ENCODE data around the gene DENND4A. TPM values are rescaled to one million over a fixed set of nuclear protein-coding genes. Genes with fewer than 3 reads are reported as not detected.

Gene DENND4A
- total and polyA plus RNA-seq, 9 of the 15 experiments (the other 6 are each of a cell fraction or from before 2014, with no cell fraction given), result 6.8 to 32.3 (median 19.9) TPM

GRCh38 chr15:65787260-65787659 lies 4.8 kb downstream of the DENND4A start (continued):
- TF ChIP-seq, protein P1, sequence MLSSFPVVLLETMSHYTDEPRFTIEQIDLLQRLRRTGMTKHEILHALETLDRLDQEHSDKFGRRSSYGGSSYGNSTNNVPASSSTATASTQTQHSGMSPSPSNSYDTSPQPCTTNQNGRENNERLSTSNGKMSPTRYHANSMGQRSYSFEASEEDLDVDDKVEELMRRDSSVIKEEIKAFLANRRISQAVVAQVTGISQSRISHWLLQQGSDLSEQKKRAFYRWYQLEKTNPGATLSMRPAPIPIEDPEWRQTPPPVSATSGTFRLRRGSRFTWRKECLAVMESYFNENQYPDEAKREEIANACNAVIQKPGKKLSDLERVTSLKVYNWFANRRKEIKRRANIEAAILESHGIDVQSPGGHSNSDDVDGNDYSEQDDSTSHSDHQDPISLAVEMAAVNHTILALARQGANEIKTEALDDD (IDR thresholded peaks at IDR 0.05), result no peak
- TF ChIP-seq RUNX1 (IDR thresholded peaks at IDR 0.05; ENCODE audit: low read depth) (no peak), FOXK2 (conservative IDR thresholded peaks at IDR 0.05 in 1 of 2, IDR thresholded peaks at IDR 0.05 in 1 of 2; ENCODE audit: low read depth in 2 of 2) (no peak)
- TF ChIP-seq, protein P2, sequence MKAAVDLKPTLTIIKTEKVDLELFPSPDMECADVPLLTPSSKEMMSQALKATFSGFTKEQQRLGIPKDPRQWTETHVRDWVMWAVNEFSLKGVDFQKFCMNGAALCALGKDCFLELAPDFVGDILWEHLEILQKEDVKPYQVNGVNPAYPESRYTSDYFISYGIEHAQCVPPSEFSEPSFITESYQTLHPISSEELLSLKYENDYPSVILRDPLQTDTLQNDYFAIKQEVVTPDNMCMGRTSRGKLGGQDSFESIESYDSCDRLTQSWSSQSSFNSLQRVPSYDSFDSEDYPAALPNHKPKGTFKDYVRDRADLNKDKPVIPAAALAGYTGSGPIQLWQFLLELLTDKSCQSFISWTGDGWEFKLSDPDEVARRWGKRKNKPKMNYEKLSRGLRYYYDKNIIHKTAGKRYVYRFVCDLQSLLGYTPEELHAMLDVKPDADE (conservative IDR thresholded peaks at IDR 0.05; ENCODE audit: control insufficient read depth, low read depth, low read length), result no peak

DNA sequence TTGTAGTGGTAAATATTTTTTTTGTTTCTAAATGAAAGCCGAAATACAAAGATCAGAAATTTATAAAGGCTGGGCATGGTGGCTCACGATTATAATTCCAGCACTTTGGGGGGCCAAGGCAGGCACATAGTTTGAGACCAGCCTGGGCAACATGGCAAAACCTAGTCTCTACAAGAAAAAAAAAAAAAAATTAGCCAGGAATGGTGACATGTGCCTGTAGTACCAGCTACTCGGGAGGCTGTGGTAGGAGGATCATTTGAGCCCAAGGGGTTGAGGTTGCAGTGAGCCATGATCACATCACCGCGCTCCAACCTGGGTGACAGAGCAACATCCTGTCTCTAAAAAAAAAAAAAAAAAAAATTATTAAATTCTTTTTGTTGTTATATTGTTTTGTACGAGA lies 6.9 kb downstream of the DENND4A start:
- Histone ChIP-seq H4K20me1 (replicated peaks; ENCODE audit: control insufficient read depth, insufficient read depth, low read length) (no peaks in the 10 kb centered on the region), H3K9me3 (replicated peaks; ENCODE audit: control insufficient read depth, insufficient read depth, low read depth, low read length) (no peaks in the 10 kb centered on the region), H3K27me3 (ENCODE audit: control insufficient read depth in 2 of 2, insufficient read depth in 2 of 2, low read length in 2 of 2) (no peaks in the 10 kb centered on the region), H3K4me2 (ENCODE audit: insufficient read depth, low read length) (no peak overlapping the region), H2AFZ (ENCODE audit: low read depth, low read length) (no peak overlapping the region), H3K9me1 (ENCODE audit: control insufficient read depth, insufficient read depth, low read length) (no peaks in the 10 kb centered on the region), H3K36me3 (ENCODE audit: control insufficient read depth, insufficient read depth, low read length) (no peaks in the 10 kb centered on the region), H3K9ac (ENCODE audit: insufficient read depth in 1 of 2, low read depth in 2 of 2, low read length in 2 of 2) (no peak overlapping the region), H3K4me1 (replicated peaks in 1 of 2; ENCODE audit: control insufficient read depth in 2 of 2, insufficient read depth in 2 of 2, low read length in 2 of 2) (peaks cover 4 to 35% of the 10 kb centered on the region in 2 experiments; a peak in 4 of 5 replicates), H3K4me3 (no peak overlapping the region), H3K79me2 (ENCODE audit: control insufficient read depth, insufficient read depth, low read length) (peaks cover 96% of the 10 kb centered on the region), H3K27ac (ENCODE audit: extremely low read depth, low read depth, low read length) (no peak overlapping the region)
- no peak for ATAC-seq
- ChIA-PET CTCF (ENCODE audit: low intra/inter-chr PET ratio) (no interaction called here), POLR2A (interaction anchor here (0.6 kb wide), 1 partner anchor 31 kb away, joined by 3 read pairs; no protein-coding TSS in a partner anchor)
- WGBS (ENCODE audit: insufficient coverage, low coverage, missing lambda C conversion rate), result 72% methylated on average over 4 of the region's 6 CpGs
- in situ Hi-C loops (cut with MboI) (no loop called here), intact Hi-C loops (cut with micrococcal nuclease) (no loop called here)
- no peak for DNase-seq (ENCODE audit: extremely low read depth in 1 of 4, low spot score in 3 of 4)
- BruUV-seq (replicated peaks), result no TSS peak
- TF ChIP-seq ZNF707 (CRISPR knock-in tag; conservative IDR thresholded peaks at IDR 0.05), result no peak
- no peak for TF ChIP-seq SREBF1 (IDR thresholded peaks at IDR 0.05; ENCODE audit: borderline replicate concordance, low read depth, low read length)
- TF ChIP-seq TRIM28 (IDR thresholded peaks at IDR 0.05), result no peak
- TF ChIP-seq ZNF280A (IDR thresholded peaks at IDR 0.05; ENCODE audit: low read depth, partially characterized antibody), result no peak
- no peak for TF ChIP-seq CBFA2T3 (IDR thresholded peaks at IDR 0.05)
- no peak for TF ChIP-seq CREB3 (tag; conservative IDR thresholded peaks at IDR 0.05; ENCODE audit: low read depth)
- FAIRE-seq, result no peak
